ENCODE data around the gene HMOX1. TPM values are rescaled to one million over a fixed set of nuclear protein-coding genes. Genes with fewer than 3 reads are reported as not detected.
"Not testable (repeated sequence)": the region's sequence is repeated elsewhere in the genome, so short reads cannot be mapped to it uniquely, and the experiment has no call there.

The HMOX1 gene
- total RNA-seq, 6 donors from 2014 or later, result 22.0 to 306 (median 77.9) TPM

DNA sequence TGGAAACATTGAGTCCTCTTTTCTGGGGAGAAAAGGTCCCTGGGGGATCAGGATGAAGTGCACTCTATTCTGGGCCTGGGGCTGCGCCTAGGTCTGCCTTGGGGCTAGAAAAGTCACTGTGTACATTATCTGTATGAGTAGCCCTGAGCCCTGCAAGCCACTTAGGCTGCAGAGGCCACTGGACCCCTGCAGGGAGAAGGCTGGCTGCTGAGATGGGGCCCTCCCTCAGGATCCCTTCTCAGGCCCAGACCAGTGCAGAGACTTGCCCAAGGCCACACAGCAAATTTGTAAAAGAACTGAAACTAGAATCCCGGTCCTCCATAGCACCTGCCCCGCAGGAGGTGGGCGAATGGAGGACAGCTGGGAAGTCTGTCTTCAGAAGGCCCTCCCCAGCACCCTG lies 26.8 kb upstream of the HMOX1 start:
- H3K27ac ChIP-seq, result peak overlapping the region in 2 of 4 donors; percentile 82 to 89
- ATAC-seq (ENCODE audit: low FRiP score in 2 of 2), result no peak
- no peak overlapping the region for H3K4me3 ChIP-seq
- peaks cover 13 to 36% (median 22%) of the 10 kb centered on the region in 4 donors for H3K4me1 ChIP-seq
- H3K36me3 ChIP-seq, result no peaks in the 10 kb centered on the region
- WGBS, 2 donors, result 78 to 80% methylated on average over 1 to 4 of the region's 4 CpGs
- no peaks in the 10 kb centered on the region for H3K9me3 ChIP-seq
- TF ChIP-seq POLR2A (IDR thresholded peaks at IDR 0.05) (no peak), EP300 (IDR thresholded peaks at IDR 0.05) (no peak), POLR2AphosphoS5 (IDR thresholded peaks at IDR 0.05) (no peak)
- no peak for DNase-seq
- no peaks in the 10 kb centered on the region for H3K27me3 ChIP-seq

DNA sequence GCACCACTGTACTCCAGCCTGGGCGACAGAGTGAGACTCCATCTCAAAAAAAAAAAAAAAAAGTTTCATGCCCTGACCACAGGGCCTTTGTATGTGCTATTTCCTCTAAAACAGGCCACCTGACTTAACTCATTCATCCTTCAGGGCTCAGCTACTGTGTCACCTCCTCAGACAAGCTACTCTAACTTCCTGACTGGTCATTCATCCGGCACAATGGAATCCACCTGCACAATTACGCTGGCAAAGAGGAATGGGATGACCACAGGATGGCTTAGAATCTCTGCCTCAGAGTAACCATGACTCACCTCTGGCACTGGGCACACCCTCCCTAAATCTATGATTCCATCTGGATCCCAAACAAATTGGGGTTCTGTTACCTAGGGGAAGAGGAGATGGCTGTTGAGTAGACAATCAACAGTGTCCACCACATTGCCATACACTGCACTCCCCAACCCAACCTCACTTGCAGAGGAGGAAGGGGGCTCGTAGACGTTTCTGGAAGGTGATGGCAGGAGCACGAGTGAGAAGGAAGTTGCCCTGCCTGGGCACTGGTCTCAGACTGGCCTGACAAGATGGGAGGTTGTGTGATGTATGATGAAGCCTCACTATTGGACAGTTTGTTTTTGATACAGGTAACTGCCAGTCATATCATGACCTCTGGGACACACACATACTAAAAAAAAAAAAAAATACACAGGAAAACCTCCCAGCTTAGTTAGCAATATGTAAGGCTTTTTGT lies 22.8 kb upstream of the HMOX1 start:
- WGBS, 2 donors, result 72 to 82% methylated on average over 4 to 6 of the region's 6 CpGs
- no peak for ATAC-seq (ENCODE audit: low FRiP score in 2 of 2)
- TF ChIP-seq EP300 (IDR thresholded peaks at IDR 0.05) (no peak), POLR2AphosphoS5 (IDR thresholded peaks at IDR 0.05) (no peak)
- Histone ChIP-seq H3K27ac (no peak overlapping the region), H3K27me3 (no peaks in the 10 kb centered on the region), H3K9me3 (no peaks in the 10 kb centered on the region), H3K36me3 (no peaks in the 10 kb centered on the region), H3K4me1 (no peaks in the 10 kb centered on the region), H3K4me3 (no peak overlapping the region)
- no peak for DNase-seq

- H3K27ac ChIP-seq, result no peak overlapping the region
- no peaks in the 10 kb centered on the region for H3K4me1 ChIP-seq
- no peak for ATAC-seq (ENCODE audit: low FRiP score in 2 of 2)
- TF ChIP-seq POLR2A (IDR thresholded peaks at IDR 0.05) (no peak), EP300 (IDR thresholded peaks at IDR 0.05) (no peak), CTCF (IDR thresholded peaks at IDR 0.05) (no peak), POLR2AphosphoS5 (IDR thresholded peaks at IDR 0.05) (no peak)
- H3K36me3 ChIP-seq, result no peaks in the 10 kb centered on the region
- H3K27me3 ChIP-seq, result no peaks in the 10 kb centered on the region
- 90 to 91% methylated on average over 9 of the region's 9 CpGs for WGBS, 2 donors
- no peaks in the 10 kb centered on the region for H3K9me3 ChIP-seq
- H3K4me3 ChIP-seq, result no peak overlapping the region
- no peak for DNase-seq
Observed at GRCh38 chr22:35359380-35360065, 21.4 kb upstream of the HMOX1 start.

GRCh38 chr22:35361001-35361558 lies 19.8 kb upstream of the HMOX1 start:
- no peak for ATAC-seq (ENCODE audit: low FRiP score in 2 of 2)
- no peak overlapping the region for H3K4me3 ChIP-seq
- H3K27ac ChIP-seq, result no peak overlapping the region
- no peaks in the 10 kb centered on the region for H3K9me3 ChIP-seq
- 59 to 80% methylated on average over 6 of the region's 6 CpGs for WGBS, 2 donors
- H3K4me1 ChIP-seq, result no peaks in the 10 kb centered on the region
- H3K36me3 ChIP-seq, result no peaks in the 10 kb centered on the region
- DNase-seq, result no peak
- TF ChIP-seq POLR2AphosphoS5 (IDR thresholded peaks at IDR 0.05), result no peak
- no peak for TF ChIP-seq CTCF (IDR thresholded peaks at IDR 0.05)
- TF ChIP-seq POLR2A (IDR thresholded peaks at IDR 0.05), result no peak
- no peak for TF ChIP-seq EP300 (IDR thresholded peaks at IDR 0.05)
- no peaks in the 10 kb centered on the region for H3K27me3 ChIP-seq

GRCh38 chr22:35363566-35364086 lies 17.3 kb upstream of the HMOX1 start:
- Histone ChIP-seq H3K4me1 (peaks cover 0 to 2% (median 0%) of the 10 kb centered on the region in 4 donors), H3K9me3 (no peaks in the 10 kb centered on the region), H3K27ac (peak overlapping the region in 1 of 4 donors; percentile 51), H3K27me3 (no peaks in the 10 kb centered on the region), H3K36me3 (no peaks in the 10 kb centered on the region), H3K4me3 (no peak overlapping the region)
- 91 to 93% methylated on average over 11 of the region's 11 CpGs for WGBS, 2 donors
- no peak for ATAC-seq (ENCODE audit: low FRiP score in 2 of 2)
- DNase-seq, result no peak
- no peak for TF ChIP-seq POLR2AphosphoS5 (IDR thresholded peaks at IDR 0.05)
- TF ChIP-seq CTCF (IDR thresholded peaks at IDR 0.05), result no peak
- TF ChIP-seq POLR2A (IDR thresholded peaks at IDR 0.05), result no peak
- TF ChIP-seq EP300 (IDR thresholded peaks at IDR 0.05), result no peak

GRCh38 chr22:35364230-35364629 lies 16.7 kb upstream of the HMOX1 start:
- not testable (repeated sequence) for H3K9me3 ChIP-seq

More at GRCh38 chr22:35364230-35364629, 16.7 kb upstream of the HMOX1 start:
- H3K27me3 ChIP-seq, DNase-seq, H3K36me3 ChIP-seq, H3K4me3 ChIP-seq, H3K4me1 ChIP-seq: not testable (repeated sequence)
- H3K27ac ChIP-seq, result peak overlapping the region in 1 of 4 donors; percentile 51
- WGBS, 2 donors, result 60 to 61% methylated on average over 5 to 7 of the region's 7 CpGs
- peak in 1 of 2 donors; percentile 81 for ATAC-seq (ENCODE audit: low FRiP score in 2 of 2)

All from upper lobe of left lung (tissue), 6 donors.